RWPE2 (cell line): ENCODE data around the gene PKD1.
"Not testable (repeated sequence)": the region's sequence is repeated elsewhere in the genome, so short reads cannot be mapped to it uniquely, and the experiment has no call there.

Source experiments
- ATAC-seq: fragments of 200-7000 bp; cut with Tn5 transposase; 3 replicates; pipeline ENCODE4 v1.9.1; 2021; ENCODE audit warnings: low read depth
- DNase-seq: peaks from one replicate; pipeline ENCODE4 v3.0.0-alpha.2; 2020; ENCODE audit warnings: low spot score
- H3K27ac ChIP-seq: fragments of 450-650 bp; 2 replicates; pipeline ENCODE4 v1.5.1; 2017; ENCODE audit warnings: mild to moderate bottlenecking; ENCODE audit not compliant: poor library complexity, severe bottlenecking
- H3K27me3 ChIP-seq: fragments of 250-450 bp; sonication (Bioruptor Pico); 2 replicates; pipeline ENCODE4 v1.5.1; 2021; ENCODE audit warnings: mild to moderate bottlenecking, moderate library complexity; ENCODE audit not compliant: insufficient read depth, poor library complexity, severe bottlenecking
- H3K36me3 ChIP-seq: fragments of 250-450 bp; sonication (Bioruptor Pico); 2 replicates; pipeline ENCODE4 v1.5.1; 2020; ENCODE audit warnings: low read depth, mild to moderate bottlenecking, moderate library complexity
- H3K4me1 ChIP-seq: fragments of 250-450 bp; sonication (Bioruptor Pico); 2 replicates; pipeline ENCODE4 v1.5.1; 2021; ENCODE audit warnings: mild to moderate bottlenecking, moderate library complexity; ENCODE audit not compliant: insufficient read depth, poor library complexity, severe bottlenecking
- H3K4me3 ChIP-seq: fragments of 250-450 bp; sonication (Bioruptor Pico); 2 replicates; pipeline ENCODE4 v1.5.1; 2021; ENCODE audit warnings: mild to moderate bottlenecking, moderate library complexity; ENCODE audit not compliant: severe bottlenecking
- H3K9me3 ChIP-seq: fragments of 250-450 bp; sonication (Bioruptor Pico); 2 replicates; pipeline ENCODE4 v1.5.1; 2021; ENCODE audit warnings: mild to moderate bottlenecking, moderate library complexity; ENCODE audit not compliant: severe bottlenecking

PKD1 gene

GRCh38 chr16:2126928-2127556, 8.7 kb downstream of the PKD1 start:
- H3K27me3 ChIP-seq, DNase-seq, ATAC-seq, H3K9me3 ChIP-seq, H3K36me3 ChIP-seq, H3K4me3 ChIP-seq: not testable (repeated sequence)
- peak overlapping the region; percentile 99 for H3K27ac ChIP-seq
- peaks cover 25% of the 10 kb centered on the region for H3K4me1 ChIP-seq

- peak overlapping the region; percentile 99 for H3K27ac ChIP-seq
- peaks cover 25% of the 10 kb centered on the region for H3K4me1 ChIP-seq
These were observed 9.4 kb downstream of the PKD1 start for GRCh38 chr16:2126161-2126743.

DNA sequence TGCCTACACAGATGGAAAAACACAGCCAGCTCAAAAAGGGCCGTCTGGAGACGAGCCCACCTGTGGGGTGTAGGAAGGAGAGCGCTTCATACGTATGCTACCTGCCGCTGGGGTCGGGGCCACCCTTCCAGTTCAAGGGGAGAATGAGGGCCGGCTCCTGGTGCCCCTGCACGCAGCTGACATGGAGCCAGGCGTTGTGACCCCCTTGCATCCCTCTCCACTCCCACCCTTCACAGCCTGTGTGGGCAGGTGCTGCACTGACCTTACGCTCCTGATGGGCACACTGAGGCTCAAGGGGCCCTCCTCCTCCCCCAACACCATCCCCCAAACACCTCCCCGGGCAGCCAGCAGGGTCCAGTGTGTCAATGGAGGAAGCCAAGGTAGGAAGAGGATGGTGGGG, 10.1 kb downstream of the PKD1 start:
- peaks cover 25% of the 10 kb centered on the region for H3K4me1 ChIP-seq
- not testable (repeated sequence) for ATAC-seq, H3K9me3 ChIP-seq, DNase-seq, H3K36me3 ChIP-seq, H3K4me3 ChIP-seq, H3K27me3 ChIP-seq
- H3K27ac ChIP-seq: peak overlapping the region; percentile 99

More at GRCh38 chr16:2126161-2126743, 9.4 kb downstream of the PKD1 start:
- H3K36me3 ChIP-seq, H3K4me3 ChIP-seq, DNase-seq, ATAC-seq, H3K27me3 ChIP-seq, H3K9me3 ChIP-seq: not testable (repeated sequence)

DNA sequence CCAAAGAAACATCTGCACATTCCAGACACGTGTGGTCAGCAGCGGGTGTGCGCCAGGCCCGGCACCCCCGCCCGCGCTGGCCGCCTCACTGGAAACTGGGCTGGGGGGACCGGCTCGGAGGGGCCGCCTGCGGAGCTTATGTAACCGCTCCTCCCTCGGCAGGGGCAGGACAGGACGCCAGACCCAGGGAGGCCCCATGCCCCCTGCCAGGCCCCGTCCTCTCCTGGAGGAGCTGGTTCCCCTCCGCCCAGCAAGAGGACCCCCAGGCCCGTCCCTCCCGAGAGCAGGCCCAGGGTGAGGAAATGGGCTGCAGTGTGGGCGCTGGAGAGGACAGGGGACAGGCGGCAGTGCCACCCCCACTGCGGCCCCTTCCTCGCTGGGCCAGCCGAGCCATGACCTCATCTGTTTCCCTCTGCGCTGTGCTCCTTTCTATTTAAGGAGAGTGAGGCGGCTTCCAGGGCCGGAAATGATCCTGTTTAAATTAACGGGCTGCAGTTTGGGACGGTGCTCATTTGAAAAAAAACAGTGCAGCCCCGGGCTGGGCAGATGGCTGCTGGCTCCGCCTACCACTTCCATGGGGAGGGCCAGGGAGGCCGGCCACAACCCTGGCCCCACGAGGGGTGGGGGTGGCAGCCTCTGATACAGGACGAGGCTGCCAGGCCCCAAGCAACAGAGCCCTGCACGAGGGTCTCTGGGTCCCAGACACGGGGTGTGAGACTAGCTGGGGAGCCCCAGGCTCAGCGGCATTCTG, 10.8 kb downstream of the PKD1 start:
- not testable (repeated sequence) for DNase-seq, H3K27me3 ChIP-seq, H3K9me3 ChIP-seq, H3K36me3 ChIP-seq
- peak; percentile 20 for ATAC-seq
- Histone ChIP-seq H3K4me3 (peak overlapping the region; percentile 4), H3K27ac (peak overlapping the region; percentile 99), H3K4me1 (peaks cover 25% of the 10 kb centered on the region)

GRCh38 chr16:2124377-2124693, 11.4 kb downstream of the PKD1 start:
- peak overlapping the region; percentile 99 for H3K27ac ChIP-seq
- not testable (repeated sequence) for H3K27me3 ChIP-seq, H3K9me3 ChIP-seq, H3K36me3 ChIP-seq, DNase-seq
- H3K4me1 ChIP-seq: peaks cover 25% of the 10 kb centered on the region
- peak overlapping the region; percentile 4 for H3K4me3 ChIP-seq
- ATAC-seq: peak; percentile 21

DNA sequence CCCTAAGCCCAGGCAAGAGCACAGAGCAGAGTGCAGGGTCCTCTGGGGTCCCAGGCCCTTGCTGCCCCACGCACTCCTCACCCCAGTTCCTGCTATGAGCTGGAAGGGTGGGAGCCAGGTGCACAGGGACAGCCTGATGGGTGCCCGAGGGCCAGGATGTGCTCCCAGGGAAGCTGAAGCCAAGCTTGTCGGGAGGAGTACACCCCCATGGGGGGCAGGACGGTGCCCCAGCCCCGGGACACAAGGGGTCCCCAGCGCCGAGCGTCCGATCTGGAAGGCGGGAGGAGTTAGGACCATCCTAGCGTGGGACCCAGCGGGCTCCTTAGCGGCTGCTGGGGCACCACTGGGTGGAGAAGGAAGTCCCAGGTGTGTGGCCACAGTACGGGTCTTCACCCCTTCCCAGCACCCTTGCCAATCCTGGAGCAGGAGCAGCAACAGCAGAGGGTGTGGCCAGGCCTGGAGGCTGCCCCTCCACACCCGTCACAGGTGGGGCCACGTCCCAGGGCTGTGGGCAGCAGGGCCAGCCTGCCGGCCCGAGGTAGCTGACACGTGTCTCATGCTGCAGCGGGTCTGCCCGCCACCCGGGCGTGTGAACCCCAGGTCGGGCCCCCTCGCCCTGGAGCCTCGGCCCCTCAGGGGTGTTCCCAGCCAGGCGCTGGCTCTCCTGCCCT, 11.9 kb downstream of the PKD1 start:
- Histone ChIP-seq H3K4me1 (peaks cover 24% of the 10 kb centered on the region), H3K4me3 (peak overlapping the region; percentile 22), H3K27ac (peak overlapping the region; percentile 99)
- not testable (repeated sequence) for H3K36me3 ChIP-seq, H3K9me3 ChIP-seq, DNase-seq, H3K27me3 ChIP-seq
- peak; percentile 65 for ATAC-seq

DNA sequence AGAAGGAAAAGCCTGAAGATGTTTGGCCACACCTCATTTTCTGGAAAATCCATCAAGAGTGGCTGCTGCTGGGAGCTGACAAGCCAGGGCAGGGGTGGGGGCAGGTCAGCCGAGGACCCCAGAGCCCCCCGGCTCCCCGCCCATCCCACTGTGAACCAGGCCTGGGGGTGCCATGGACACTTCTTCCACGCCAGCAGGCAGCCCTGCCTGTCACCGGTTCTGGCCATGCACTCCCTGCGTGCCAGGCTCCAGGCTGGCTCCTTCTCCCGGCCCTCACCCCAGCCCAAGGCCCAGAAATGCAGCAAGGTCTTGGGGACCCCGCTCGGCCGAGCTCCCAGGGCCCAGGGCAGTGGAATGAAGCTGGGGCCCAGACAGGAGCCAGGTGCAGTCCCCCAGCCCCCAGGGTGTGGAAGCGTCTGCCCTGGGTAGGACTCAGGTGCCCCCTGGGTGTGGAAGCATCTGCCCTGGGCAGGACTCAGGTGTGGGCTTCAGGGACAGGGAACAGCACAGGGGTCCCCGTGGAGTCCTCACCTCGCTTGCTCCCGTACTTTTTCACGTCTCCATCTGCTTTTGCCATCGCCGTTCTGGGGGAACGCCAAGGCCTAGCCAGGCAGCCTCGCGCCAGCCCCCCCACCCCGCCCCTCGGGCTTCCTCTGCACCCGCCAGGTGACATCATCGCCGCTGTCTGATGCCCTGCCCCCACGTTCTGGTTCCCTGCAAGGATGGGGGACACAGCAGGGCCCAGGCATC, 12.6 kb downstream of the PKD1 start:
- Histone ChIP-seq H3K4me3 (peak overlapping the region; percentile 16), H3K27ac (peak overlapping the region; percentile 99), H3K4me1 (peaks cover 20% of the 10 kb centered on the region)
- not testable (repeated sequence) for H3K9me3 ChIP-seq, DNase-seq, ATAC-seq, H3K36me3 ChIP-seq, H3K27me3 ChIP-seq
